ENCODE data around the gene PRR12.

- no peak for TF ChIP-seq CTCF (conservative IDR thresholded peaks at IDR 0.05 in 1 of 2, IDR thresholded peaks at IDR 0.05 in 1 of 2; ENCODE audit: low read depth in 1 of 2, low read length in 2 of 2)
- TF ChIP-seq EZH2 (IDR thresholded peaks at IDR 0.05; ENCODE audit: low read length, missing control alignments) = no peak
Measured at GRCh38 chr19:49643466-49643865, 52.5 kb downstream of the PRR12 start.
